KMS-11 (cell line): Measurements from ENCODE around the gene NTM.

Source experiments
- H2AFZ ChIP-seq: fragments of 200-600 bp; sonication (generic); 2 replicates; pipeline ENCODE4 v1.6.1; 2016; ENCODE audit warnings: antibody characterized with exemption, mixed run types, low read depth
- H3K27ac ChIP-seq: fragments of 200-600 bp; sonication (generic); 2 replicates; pipeline ENCODE4 v1.6.1; 2016; ENCODE audit warnings: mild to moderate bottlenecking, mixed run types
- H3K27me3 ChIP-seq: fragments of 200-600 bp; sonication (generic); 2 replicates; pipeline ENCODE4 v1.6.1; 2017; ENCODE audit warnings: mild to moderate bottlenecking, low read depth, mixed run types, moderate library complexity; ENCODE audit not compliant: insufficient read depth
- H3K36me3 ChIP-seq: fragments of 200-600 bp; sonication (generic); 2 replicates; pipeline ENCODE4 v1.6.1; 2017; ENCODE audit warnings: mild to moderate bottlenecking, mixed run types; ENCODE audit not compliant: insufficient read depth
- H3K4me1 ChIP-seq: fragments of 200-600 bp; sonication (generic); 2 replicates; pipeline ENCODE4 v1.6.1; 2016; ENCODE audit warnings: mild to moderate bottlenecking, low read depth, mixed run types; ENCODE audit not compliant: poor library complexity, severe bottlenecking
- H3K4me2 ChIP-seq: fragments of 200-600 bp; sonication (generic); 2 replicates; pipeline ENCODE4 v1.7.0; 2016; ENCODE audit warnings: mild to moderate bottlenecking, mixed run types
- H3K4me3 ChIP-seq: fragments of 200-600 bp; sonication (generic); IDR thresholded peaks from 2 replicates; pipeline ENCODE4 v1.6.1; 2017; ENCODE audit warnings: low read depth, low read length, mixed read lengths; ENCODE audit not compliant: insufficient read depth
- H3K79me2 ChIP-seq: fragments of 200-600 bp; sonication (generic); 2 replicates; pipeline ENCODE4 v1.6.1; 2016; ENCODE audit warnings: low read depth, mixed run types; ENCODE audit not compliant: insufficient read depth
- H3K9ac ChIP-seq: fragments of 200-600 bp; sonication (generic); 2 replicates; pipeline ENCODE4 v1.6.1; 2016; ENCODE audit warnings: mild to moderate bottlenecking, mixed run types
- H4K20me1 ChIP-seq: fragments of 200-600 bp; sonication (generic); 2 replicates; pipeline ENCODE4 v1.6.1; 2016; ENCODE audit warnings: mild to moderate bottlenecking, mixed run types; ENCODE audit not compliant: insufficient read depth
- TF ChIP-seq, protein P1 (sequence below): fragments of 200-600 bp; sonication (generic); conservative IDR thresholded peaks from 2 replicates; pipeline ENCODE4 v1.6.1; 2017; ENCODE audit warnings: low read depth, mild to moderate bottlenecking, antibody characterized with exemption, low read length, moderate library complexity, mixed read lengths

NTM gene

DNA sequence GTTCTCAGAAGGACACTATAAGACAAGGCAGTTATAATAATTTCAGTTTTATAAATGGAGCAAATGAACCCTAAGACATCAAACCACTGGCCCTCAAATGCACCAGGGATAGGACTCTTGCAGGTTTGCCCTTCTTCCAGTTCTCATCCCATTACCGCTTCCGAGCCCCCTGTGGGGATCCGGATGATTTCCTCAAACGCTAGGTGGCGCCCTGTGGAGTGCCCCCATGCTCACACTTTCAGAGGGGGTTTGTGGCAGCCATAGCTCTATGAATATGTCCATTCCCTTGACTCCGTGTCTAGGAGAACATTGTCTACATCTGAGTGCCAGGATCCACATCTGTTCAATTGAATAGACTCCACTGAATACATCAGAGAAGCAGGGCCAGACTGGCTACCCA lies 816.3 kb downstream of the NTM start:
- TF ChIP-seq, protein P1, sequence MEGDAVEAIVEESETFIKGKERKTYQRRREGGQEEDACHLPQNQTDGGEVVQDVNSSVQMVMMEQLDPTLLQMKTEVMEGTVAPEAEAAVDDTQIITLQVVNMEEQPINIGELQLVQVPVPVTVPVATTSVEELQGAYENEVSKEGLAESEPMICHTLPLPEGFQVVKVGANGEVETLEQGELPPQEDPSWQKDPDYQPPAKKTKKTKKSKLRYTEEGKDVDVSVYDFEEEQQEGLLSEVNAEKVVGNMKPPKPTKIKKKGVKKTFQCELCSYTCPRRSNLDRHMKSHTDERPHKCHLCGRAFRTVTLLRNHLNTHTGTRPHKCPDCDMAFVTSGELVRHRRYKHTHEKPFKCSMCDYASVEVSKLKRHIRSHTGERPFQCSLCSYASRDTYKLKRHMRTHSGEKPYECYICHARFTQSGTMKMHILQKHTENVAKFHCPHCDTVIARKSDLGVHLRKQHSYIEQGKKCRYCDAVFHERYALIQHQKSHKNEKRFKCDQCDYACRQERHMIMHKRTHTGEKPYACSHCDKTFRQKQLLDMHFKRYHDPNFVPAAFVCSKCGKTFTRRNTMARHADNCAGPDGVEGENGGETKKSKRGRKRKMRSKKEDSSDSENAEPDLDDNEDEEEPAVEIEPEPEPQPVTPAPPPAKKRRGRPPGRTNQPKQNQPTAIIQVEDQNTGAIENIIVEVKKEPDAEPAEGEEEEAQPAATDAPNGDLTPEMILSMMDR = no peak
- Histone ChIP-seq H3K36me3 (no peaks in the 10 kb centered on the region), H3K27me3 (no peaks in the 10 kb centered on the region), H4K20me1 (no peaks in the 10 kb centered on the region), H3K4me1 (no peaks in the 10 kb centered on the region), H3K4me3 (no peak overlapping the region), H3K79me2 (no peaks in the 10 kb centered on the region), H2AFZ (no peak overlapping the region), H3K4me2 (no peak overlapping the region), H3K9ac (no peak overlapping the region), H3K27ac (no peak overlapping the region)

DNA sequence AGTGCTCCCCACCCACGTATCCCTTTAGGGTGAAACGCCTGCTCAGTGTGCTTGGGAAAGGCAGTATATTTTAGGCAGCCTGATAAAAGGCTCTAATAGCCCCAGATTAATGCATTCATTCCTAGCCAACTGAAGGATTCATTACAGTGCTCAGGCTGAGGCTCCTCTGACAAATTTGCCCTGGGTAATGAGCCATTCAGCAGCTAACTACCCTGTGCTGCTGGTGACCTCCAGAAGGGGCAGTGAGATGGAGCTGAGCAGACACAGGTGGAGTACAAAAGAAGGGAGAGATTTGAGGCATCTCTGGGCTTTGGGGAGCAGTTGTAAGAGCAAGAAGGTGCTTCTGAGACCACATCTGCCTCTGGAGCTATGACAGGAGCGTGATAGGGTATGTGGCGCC lies 817.0 kb downstream of the NTM start:
- Histone ChIP-seq H3K36me3 (no peaks in the 10 kb centered on the region), H3K79me2 (no peaks in the 10 kb centered on the region), H3K4me2 (no peak overlapping the region), H4K20me1 (no peaks in the 10 kb centered on the region), H3K27me3 (no peaks in the 10 kb centered on the region), H2AFZ (no peak overlapping the region), H3K4me1 (no peaks in the 10 kb centered on the region), H3K4me3 (no peak overlapping the region), H3K27ac (no peak overlapping the region), H3K9ac (no peak overlapping the region)
- TF ChIP-seq, protein P1 = no peak

DNA sequence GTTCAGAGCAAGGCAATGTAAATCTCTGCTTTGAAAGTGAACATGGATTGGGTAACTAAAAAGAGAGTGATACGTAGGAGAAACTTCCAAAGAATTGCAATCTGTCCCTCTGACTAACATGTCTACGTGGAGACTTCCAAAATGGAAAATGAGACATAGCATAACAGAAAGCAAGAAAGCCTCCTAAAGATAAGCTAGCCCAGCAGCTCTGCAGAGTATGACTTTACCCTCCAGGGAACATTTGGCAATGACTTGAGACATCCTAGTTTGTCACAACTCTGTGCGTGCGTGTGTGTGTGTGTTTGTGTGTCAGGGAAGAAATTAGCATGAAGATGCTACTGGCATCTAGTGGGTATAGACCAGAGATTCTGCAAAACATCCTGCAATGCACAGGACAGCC lies 817.4 kb downstream of the NTM start:
- H3K4me3 ChIP-seq = no peak overlapping the region
- no peaks in the 10 kb centered on the region for H3K36me3 ChIP-seq
- H2AFZ ChIP-seq = no peak overlapping the region
- H3K27me3 ChIP-seq = no peaks in the 10 kb centered on the region
- no peak overlapping the region for H3K9ac ChIP-seq
- no peaks in the 10 kb centered on the region for H3K4me1 ChIP-seq
- H4K20me1 ChIP-seq = no peaks in the 10 kb centered on the region
- no peak overlapping the region for H3K4me2 ChIP-seq
- no peaks in the 10 kb centered on the region for H3K79me2 ChIP-seq
- TF ChIP-seq, protein P1 = no peak
- H3K27ac ChIP-seq = no peak overlapping the region

DNA sequence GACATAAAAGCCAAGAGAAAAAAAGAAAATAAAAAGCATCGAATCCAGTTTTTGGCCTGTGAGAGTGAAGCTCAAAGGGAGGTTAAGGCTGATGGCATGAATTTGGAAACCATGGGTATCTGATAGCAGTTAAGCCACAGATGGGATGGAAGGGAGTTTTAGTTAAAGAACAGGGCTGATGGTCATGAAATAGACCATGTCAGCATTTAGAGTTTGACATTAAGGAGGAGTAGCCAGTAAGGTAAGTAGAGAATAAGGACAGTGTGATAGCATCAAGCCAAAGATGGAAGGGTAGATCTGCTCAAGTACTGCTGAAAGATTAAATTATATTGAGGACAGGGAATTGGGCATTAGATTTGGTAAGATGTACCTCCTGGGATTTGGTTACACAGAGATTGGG lies 826.5 kb downstream of the NTM start:
- Histone ChIP-seq H2AFZ (no peak overlapping the region), H3K27me3 (no peaks in the 10 kb centered on the region), H3K9ac (no peak overlapping the region), H4K20me1 (no peaks in the 10 kb centered on the region), H3K27ac (no peak overlapping the region), H3K4me1 (no peaks in the 10 kb centered on the region), H3K4me2 (no peak overlapping the region), H3K36me3 (no peaks in the 10 kb centered on the region), H3K4me3 (no peak overlapping the region), H3K79me2 (no peaks in the 10 kb centered on the region)
- TF ChIP-seq, protein P1 = no peak

DNA sequence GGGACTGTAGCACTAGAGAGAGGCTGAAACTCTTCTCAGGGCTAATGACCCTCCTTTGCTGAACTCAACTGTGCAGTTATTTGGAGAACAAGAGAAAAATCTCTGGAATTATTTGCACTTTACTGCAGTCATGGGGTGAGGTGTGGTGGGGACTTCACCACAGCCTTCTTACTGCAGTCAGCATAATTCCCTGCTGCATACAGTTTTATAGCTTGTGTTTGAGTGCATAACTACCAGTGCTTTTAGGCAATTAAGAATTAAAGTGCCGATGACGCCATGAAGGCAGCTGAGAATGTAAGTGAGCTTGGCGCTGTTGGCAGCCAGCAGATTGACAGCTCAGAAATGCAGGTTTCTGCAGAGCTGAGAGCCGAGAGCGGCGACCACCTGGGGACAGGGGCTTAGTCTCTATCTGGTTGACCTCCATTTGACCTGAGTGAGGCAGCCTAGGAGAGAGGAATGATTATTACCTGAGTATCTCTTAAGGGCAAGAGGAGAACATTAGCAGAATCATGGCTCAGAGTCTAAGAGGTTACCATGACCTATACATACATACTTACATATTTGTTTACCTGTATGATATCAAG lies 830.0 kb downstream of the NTM start:
- H3K36me3 ChIP-seq = no peaks in the 10 kb centered on the region
- H3K4me1 ChIP-seq = no peaks in the 10 kb centered on the region
- H2AFZ ChIP-seq = no peak overlapping the region
- H4K20me1 ChIP-seq = no peaks in the 10 kb centered on the region
- H3K27ac ChIP-seq = no peak overlapping the region
- no peak overlapping the region for H3K4me2 ChIP-seq
- H3K9ac ChIP-seq = no peak overlapping the region
- H3K79me2 ChIP-seq = no peaks in the 10 kb centered on the region
- TF ChIP-seq, protein P1 = no peak
- H3K27me3 ChIP-seq = no peaks in the 10 kb centered on the region
- no peak overlapping the region for H3K4me3 ChIP-seq
